ENCODE data around the gene SH2D1B.

Gene SH2D1B

DNA sequence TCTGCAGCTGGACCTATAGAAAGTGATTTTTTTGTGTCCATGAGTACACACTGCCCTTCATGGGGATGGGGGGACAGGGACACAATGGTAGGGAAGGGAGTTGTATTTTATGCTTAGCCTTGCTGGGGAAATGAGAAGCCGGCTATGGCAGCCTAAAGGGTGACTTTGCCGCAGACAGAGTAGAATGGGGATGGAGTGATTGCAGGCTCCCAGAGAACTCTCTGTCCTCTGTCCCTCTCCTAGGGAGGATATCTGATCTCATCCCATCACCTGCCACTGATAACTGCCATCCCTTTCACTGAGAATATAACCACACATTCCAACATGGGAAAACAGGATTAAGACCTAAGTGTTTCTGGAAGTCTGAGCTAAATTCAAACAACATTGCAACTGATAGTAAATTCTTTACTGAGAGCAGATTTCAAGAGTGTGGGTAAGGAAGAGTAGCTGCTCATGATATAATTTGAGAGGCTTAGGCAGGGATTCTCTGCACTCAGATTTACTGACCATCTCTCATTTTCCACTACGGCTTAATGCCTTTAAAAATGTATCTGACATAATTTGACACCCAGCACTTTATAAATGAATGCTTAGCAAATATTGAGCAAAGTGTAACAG lies 13.9 kb downstream of the SH2D1B start:
- DNase-seq = no peak

DNA sequence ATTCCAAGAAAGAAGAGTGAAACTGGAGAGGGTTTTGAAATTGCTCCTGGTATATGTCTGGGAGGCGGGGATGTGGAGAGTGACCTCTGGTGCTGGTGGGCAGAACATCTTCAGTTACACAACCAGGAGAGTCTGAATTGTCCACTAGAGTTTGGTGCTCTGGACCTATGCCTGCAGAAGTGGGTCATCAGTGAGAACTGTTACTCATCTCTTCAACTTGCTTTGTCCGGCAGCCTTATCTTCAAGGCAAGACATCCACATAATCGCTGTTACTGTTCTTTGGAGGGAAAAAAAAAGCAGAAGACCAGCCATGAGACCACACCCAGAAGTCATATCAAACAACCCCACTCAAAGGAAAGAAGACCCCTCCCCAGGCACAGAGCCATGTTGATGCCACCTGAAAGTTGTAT lies 14.9 kb downstream of the SH2D1B start:
- no peak for DNase-seq

DNA sequence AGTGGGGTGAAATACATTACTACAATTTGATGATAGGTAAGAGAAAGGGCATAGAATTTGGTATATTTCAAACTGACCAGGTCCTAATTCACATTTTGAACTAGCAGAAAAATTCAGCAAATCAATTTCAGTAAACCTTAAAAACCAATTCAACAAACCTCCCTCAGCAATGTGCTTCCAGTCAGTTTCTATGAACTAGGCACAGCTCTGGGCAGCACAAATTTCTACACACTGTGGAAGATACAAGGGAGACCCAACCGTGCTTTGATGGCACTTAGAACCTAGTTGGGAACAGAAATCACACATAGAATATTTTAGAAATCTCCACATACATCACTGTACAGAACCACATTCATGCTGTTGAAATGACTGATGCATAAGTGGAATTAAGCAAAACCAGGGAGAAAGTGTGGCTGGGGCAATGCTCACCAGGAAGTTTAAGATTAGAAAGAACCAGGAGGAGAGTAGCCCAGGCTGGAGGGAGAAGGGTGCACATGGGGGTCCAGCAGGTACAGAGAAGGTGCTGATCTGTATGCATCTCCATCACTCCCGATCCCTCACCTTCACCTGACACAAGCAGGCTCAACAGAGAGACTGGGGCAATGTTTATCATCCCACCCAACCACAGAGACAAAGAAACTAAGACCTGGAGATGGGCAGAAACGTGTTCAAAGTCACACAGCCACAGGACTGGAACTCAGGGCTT lies 15.6 kb downstream of the SH2D1B start:
- DNase-seq = no peak

DNA sequence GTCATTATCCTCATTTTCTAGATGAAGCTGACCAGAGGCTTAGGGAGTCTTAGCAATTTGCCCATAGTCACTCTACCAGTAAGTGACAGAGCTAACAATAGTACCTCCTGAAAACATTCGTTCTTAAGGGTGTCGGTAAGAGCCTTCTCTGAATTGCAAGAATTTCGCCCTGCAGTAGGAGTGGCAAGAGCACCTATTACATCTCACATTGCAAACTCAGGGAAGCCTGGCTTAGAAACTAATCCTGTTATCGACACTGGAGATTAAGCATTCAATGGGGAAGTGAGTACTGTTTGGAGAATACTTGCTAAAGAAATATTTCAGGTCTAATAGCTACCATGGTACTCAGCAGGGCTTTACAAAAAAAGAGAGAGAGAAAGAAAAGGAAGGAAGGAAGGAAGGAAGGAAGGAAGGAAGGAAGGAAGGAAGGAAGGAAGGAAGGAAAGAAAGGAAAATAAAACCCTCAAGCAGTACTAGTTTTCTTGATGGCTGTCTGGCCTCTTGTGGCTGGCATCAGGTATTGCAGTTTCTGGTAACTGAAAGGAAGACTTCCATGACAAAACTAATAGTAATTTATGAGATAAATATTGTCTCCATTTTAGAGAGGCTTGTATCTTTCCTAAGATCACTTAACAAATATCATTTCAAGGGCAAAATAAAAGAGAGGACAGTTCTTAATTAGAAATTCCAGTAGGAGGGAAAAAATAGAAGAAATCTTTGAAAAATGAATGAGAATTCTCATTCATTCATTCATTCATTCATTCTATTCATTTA lies 20.0 kb downstream of the SH2D1B start:
- no peak for DNase-seq

DNA sequence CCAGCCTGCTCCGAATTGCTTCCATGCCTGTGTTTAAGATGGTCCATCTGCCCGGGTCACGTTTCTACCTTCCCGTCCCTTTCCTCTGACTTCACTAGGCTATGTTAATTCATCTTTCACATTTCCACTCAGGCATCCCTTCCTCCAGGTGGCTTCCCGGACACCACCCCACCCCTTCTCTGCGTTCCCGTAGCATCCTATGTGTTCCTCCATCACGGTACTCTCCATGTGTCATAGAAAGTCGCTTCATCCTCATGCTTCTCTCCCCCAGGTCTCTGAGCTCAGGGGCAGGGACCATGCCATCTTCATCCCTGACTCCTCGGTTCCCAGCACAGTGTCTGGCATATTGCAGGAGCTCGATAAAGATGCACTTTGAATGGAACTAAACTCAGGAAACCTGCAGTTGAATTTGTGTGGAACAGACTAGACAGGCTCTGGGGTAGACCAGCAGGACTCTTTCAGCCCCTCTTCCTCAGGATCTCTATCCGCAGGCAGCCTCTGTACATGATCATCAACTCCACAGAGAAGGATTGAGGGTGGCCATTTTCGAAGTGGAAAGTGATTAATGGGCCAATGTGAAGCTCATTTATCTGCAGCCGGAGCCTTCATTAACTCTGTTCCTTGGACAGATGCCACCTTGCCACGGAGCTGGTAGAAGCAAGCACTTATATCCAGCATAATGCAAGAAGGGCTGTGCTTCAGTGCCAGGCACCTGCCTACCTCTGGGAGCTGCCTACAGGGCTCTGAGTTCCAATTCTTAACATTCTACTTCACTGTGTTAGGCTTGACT lies 21.3 kb downstream of the SH2D1B start:
- no peak for DNase-seq

DNA sequence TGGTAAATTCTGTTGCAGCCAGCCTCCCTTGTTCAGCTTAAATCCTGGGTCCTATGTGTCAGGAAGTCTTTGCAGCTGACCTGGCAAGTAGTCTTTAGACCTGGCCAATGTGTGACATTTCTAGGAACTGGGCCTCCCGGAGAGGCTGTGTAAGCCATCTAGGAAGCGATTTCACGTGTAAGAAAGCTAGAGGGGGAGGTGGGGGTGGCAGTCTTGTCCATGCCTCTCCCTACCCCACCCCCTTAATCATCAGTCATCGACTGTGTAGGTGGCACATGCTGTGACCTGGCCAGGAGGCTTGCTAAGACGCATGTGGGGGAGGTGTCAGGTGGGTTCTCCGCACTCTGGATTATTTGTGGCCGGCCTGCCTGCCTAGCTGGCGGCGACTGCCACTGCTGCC lies 22.0 kb downstream of the SH2D1B start:
- no peak for DNase-seq

DNA sequence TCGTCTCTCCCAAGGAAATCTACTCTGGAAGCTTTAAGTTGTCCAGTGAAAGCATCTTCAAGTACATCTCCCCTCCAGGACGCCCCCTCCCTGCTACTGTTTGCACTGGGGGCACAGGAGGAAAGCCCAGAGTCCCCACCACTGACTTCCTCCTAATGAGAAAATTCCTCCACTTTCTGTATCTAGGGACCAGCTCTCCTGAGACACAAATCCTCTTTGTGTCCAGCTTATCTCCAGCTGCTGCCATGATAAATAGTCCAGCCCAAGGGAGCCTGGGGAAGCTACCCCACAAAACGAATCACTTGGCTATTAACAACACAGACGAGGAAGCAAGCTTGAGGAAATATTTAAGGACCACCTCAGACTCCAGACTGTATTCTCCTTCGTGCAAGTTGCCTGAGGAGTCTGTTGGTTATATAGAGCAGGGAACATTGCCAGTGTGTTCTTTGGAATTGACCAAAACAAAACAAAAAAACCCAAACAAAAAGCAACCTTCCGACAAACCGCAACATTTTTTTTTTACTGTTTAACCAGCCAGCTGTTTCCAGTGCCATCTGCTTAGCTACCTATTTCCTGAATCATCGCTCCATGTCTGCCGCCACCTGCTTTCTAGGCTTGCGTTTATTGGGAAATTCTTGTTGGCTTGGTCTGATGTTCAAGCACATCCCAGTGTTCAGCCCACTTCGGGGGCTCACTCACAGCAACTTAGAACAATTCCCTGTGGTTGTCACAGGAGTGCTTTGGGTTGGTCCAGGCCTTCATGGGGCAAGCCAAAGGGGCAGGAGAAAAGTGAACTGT lies 22.7 kb downstream of the SH2D1B start:
- DNase-seq = no peak

DNA sequence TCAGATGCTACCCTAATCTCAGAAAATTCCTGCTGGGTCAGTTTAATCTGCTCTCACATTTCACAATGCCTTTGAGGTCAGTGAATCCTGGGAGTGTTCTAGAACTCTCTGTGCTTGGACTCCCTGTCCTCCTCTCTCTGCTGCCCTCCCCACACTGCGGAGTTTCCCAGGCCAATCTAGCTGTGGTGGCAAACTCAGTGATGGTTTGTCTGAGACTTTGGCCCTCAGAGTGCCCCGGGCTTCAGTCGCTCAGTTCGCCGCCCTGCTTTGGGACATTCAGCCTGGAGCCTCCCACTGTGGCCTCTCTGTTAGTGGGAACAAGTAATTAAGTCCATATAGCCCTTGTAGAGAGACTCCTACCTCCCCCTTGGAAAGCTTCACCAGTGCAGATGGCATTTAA lies 23.3 kb downstream of the SH2D1B start:
- no peak for DNase-seq

DNA sequence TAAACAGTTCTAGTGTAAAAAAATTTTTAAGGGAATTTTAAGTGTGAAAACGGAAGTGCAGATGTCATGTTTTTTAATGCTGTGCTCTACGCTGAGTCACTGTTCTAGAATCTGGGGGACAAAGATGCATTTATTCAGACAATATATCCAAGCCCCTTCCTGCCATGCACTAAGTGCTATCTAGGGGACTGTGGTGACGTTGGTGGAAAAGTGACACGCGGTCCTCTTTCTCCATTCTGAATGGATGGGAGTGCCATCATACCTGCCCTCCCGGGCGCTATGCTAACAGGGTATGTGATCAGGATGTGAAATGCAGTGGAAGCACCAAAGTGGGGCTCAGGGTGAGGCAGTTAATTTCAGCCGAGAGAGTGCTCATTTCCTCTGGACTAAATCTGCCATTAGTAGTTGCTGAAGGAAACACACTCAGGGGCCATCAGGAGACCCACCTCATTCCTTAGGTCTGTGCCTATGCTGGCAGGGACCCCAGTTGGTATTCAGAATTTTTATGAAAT lies 23.8 kb downstream of the SH2D1B start:
- no peak for DNase-seq

DNA sequence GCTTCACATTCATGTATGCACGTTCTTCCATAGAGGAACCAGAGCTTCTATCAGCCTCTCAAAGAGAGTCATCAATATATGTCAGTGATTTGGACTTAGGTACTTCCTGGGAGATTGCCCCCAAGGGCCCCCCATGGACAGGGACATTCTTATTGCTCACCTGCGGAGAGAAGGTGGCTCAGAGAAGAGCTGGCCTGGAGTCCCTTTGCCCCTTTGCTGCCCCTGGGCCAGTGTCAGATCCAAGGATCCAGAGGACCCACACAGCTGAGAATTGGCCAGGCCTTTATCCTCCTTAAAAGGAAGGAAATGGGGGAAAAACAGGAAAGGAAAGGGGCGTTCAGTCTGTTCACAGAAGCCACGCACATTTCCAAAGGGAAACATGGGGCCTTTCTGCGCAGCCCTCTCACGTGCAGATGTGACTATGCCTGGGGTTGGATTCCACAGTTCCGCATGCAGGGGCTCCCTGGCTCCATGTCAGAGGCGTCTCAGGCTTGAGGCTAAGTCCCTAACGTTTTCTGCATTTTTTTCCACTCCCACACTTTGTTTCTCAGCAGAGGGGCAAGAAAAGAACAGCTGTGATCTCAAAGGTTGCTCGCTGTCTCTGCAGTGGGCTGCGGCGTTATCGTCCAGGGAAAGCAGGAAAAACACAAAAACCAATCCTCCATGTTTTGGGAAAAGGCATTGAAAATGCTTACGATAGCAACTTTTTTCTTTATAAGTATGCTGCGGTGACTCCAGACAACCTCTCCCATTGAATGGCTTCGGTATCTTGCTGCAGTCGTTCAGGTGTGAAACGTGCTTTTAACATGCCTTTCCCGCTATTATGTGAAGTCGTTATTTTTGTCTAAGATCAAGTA lies 24.5 kb downstream of the SH2D1B start:
- no peak for DNase-seq

DNA sequence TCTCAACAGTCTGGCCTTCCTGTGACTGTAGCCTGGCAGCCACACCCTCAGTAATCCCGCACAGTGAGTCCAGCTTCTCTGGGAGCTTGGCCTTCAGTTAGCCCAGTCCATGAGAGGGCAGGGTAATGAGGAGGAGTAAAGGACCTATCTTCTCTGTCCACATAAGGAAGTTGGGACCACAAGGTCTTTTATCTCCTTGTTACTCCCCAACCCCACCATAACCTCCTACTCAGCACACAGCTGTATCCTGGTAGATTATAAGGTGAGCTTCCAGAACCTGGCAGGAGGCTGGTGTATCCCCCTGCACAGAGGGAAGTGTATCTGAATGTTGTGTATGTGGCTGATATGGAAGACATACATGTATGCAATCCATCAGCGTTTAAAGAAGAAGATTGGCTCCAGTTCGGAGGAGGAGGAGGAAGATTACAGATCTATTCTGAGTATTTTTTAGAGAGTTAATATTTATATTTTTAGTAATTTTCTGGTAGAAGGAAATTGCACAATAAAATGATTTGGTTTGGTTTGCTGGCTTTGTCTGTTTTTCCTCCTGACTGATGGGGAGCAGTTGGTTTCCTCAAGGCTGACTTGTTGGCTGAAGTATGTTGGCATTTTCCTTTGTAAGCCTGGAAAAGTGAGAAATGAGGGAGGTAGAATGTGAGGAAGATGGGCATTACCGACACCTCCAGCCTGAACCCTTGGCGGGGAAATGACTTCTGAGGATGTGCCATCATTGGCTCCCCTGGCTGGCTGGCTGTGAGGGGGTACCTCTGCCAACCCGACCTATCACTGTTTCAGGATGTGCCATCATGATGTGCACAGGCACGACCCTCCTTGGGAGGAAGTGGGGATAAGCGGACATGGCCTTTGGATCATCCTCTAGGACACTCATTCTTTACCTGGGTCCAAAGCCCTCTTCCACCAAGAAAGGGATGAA lies 25.4 kb downstream of the SH2D1B start:
- no peak for DNase-seq

DNA sequence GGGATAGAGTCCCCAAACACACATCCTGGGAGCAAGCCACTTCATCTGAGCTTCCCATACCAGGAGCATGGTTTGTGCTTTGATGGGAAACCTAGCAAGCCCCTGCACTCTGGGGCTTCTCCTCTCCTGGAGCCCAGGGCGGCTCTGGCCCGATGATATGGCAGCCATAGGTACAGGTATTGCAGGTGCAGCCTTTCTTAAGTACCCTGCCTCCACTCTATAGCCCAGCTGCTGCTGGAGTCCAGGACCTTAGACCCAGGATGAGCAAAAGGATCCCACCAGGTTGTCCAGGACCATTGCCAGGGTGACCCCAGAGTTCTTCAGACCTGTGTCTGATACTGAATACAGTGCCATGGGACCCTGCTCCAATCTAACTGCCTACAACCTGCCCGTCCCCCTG lies 26.2 kb downstream of the SH2D1B start:
- DNase-seq = no peak

DNA sequence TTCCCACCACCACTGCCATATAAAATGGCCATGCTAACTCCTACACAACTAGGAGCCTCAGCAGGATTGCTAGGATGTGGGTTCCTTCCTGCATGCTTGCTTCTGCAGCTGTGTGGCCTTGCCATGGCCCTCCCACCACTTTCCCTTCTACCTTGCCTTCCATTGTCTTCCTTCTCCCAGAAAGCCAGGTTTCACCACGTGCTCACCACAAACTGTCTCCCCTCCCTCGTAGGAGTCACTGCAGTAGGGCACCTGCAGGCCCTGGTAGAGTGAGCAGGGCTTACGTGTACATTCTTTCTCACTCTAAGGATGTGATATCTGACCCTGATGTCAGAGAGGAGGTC lies 26.7 kb downstream of the SH2D1B start:
- DNase-seq = no peak

DNA sequence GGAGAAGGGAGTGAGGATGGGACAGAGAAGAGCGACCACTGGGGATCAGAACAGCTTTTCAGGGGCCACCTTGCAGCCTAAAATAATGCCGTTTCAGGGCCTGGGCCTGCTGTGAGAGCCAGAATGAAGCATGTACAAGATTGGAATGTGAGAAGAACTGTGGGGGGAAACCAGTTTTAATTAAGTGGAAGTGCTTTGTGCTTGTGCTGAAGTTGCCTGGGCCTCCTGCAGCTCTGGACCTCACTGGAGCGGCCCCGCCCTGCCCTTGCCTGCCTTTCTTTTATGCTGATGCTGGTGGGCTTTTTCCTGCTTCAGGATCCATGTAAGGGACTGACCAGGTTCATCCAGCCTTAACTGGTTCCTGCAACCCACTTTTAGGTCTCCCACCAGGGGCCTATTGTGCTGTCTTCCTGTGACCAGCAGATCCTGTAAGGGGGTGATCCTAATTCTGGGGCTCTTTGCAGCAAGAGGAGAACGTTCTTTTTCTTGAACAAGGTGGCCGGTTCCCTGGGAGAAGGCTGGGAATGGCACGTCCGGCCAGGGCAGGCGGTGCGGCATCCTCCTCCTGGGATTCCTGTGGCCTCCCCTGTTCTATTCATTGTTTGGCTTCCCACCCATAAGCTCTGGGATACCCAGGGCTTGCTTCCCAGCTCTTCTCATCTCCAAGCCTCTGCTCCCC lies 27.2 kb downstream of the SH2D1B start:
- DNase-seq = no peak

DNA sequence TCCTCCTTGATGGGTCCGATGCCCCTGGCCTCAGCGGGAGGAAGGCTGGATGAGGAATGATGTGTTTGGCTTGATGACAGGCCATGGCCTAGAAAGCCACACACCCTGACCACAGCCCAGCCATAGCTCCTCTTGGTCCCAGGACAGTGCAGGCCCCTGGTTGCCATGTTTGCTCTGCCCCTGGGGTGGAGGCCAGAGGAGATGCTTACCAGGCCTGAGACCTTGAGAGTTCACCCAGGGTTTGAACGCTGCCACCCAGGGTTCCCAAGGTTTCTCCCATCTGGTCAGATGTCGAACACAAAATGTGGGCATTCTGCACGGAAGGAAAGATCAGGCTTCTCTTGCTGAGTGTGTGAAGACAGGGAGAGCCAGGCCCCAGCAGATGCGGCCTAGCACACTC lies 27.8 kb downstream of the SH2D1B start:
- DNase-seq = no peak

DNA sequence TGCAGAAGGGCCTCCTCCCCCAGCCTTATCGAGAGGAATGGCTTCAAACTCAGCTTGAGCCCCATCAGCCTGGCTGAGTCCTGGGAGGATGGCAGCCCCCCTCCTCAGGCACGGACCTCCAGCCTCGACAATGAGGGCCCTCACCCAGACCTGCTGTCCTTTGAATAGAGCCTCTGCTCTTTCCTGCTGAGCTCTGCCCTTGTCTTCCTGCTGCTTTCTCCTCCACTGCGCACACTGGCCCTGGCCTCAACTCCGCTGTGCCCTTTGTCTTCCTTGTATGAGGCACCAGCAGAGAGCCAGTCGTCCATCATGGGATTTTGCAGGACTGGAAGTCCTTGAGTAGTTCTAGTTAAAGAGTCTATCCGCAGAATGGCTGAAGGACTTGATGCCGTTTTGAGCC lies 28.4 kb downstream of the SH2D1B start:
- no peak for DNase-seq

DNA sequence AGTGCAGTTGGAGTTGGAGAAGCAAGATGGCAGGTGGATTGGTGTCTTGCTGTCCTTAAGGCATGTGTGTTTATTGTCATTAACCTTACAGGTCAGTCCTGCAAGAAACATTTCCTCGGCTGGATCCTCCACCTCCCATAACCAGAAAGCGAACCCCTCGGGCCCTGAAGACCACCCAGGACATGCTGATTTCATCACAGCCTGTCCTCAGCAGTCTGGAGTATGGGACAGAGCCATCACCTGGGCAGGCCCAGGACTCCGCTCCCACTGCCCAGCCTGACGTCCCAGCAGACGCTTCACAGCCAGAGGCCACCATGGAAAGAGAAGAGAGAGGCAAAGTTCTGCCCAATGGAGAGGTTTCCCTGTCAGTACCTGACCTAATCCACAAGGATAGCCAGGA lies 28.8 kb downstream of the SH2D1B start:
- DNase-seq = no peak

DNA sequence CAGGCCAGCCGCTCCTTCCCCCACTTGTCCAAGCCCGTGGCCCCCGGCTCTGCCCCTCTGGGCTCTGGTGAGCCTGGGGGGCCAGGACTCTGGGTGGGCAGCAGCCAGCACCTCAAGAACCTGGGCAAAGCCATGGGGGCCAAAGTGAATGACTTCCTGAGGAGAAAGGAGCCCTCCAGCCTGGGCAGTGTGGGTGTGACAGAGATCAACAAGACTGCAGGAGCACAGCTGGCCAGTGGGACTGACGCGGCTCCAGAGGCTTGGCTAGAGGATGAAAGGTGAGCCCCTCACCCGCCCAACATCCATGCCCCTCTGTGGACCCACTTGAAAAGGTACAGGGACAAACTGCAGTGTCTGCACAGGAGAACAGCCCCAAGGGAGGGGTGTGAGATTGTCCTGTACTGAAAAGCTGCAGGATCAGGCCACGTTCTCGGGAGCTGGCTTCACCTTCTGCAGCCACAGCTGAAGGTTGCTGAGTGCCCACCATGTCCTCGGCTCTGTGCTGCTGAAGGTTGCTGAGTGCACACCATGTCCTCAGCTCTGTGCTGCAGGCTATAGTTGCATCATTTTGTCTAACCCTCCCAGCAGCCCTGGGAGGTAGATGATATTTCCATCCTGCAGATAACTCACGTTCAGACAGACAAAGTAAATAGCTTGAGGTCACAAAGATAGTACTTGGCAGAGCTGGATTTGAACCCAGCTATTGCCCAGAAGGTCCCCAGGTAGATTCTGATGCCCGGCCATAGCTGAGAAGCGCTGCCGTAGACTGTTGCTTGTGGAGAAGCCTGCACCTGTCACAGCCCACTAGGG lies 29.8 kb downstream of the SH2D1B start:
- no peak for DNase-seq

DNA sequence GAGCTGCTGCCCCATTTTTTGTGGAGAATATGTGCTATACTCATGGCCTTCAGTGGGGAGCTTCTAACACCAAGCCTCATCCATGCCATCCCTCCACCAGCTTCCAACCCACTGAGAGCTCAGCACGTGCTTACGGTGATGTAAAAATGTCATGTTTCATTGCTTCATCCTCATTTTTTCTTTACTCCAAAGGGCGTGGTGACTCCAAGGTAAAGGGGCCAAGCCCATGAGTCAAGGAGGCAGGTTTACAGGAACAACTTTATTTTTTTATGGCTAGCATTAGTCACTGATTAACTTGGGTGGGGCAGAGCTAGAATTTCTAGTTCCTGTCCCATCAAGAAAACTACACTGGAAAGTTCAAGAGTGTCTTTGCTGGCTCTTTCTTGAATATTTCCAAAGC lies 30.6 kb downstream of the SH2D1B start, which contains the start of gene C1orf226:
Gene C1orf226, plus strand, starts transcription at position 346 of the 400 bp plus-strand sequence. CDS start 174 bp downstream, outside the sequence.
- no peak for DNase-seq

Measured in activated CD4-positive, CD25-positive, alpha-beta regulatory T cell treated with anti-CD3 and anti-CD28 coated beads, Interleukin-2, amount 50 U/mL, for 72 hours (primary cell).